Activated T-helper 1 cell treated with anti-CD3 and anti-CD28 coated beads, Interleukin-2, amount 50 U/mL, for 16 hours (primary cell): ENCODE results near the gene RRP1.

Source experiments
- DNase-seq, 2 donors: peaks; one replicate each; pipeline ENCODE4 v3.0.0-alpha.2; 2020; ENCODE audit warnings: low read depth in 1 of 2, low spot score in 1 of 2

The RRP1 gene

GRCh38 chr21:43775190-43775589 lies 14.2 kb upstream of the RRP1 start:
- DNase-seq = no peak

- peak; percentile 75 to 79 for DNase-seq
Measured at GRCh38 chr21:43775795-43776430, 13.5 kb upstream of the RRP1 start, which contains the start of gene CSTB. TSS of gene CSTB (minus strand) at chr21:43776308. CDS start at chr21:43776269, 39 bp downstream.

DNA sequence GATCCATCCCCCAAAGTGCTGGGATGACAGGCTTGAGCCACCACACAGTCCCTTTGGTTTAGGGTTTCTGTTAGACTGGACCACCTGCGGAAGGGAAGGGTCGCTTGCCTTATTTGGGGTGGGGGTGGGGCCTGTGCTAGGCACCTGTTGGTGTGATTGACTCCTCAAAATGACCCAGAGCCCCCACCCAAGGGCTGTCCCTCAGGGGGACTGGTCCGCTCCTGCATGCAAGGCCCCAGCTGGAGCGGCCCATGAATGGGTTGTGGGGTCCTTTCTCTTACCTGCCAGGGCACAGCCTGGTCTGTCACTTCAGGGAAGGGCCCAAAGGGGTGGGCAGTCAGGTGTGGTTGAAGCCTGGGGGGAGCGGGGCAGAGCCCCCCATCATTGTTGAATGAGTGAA lies 11.4 kb upstream of the RRP1 start:
- no peak for DNase-seq

- DNase-seq = no peak
Measured at GRCh38 chr21:43778469-43779335, 10.7 kb upstream of the RRP1 start.

DNA sequence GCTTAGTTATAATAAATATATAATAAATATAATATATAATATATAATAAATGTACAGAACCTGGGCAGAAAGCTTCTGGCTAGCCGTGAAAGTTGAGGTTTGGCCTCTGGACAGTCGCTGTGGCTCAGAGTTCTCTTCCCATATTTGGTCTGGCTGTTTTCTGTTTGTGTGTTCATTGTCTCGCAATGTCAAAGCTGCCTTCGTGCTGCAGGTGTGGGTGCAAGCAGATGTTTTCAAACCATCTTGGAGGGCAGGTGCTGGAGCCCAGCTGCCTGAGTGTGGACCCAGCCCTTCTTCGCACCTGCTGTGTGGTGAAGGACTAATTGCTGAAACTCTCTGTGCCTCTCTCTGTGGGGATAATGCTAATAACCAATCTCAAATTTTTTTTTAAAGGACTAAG lies 9.7 kb upstream of the RRP1 start:
- DNase-seq = no peak

DNA sequence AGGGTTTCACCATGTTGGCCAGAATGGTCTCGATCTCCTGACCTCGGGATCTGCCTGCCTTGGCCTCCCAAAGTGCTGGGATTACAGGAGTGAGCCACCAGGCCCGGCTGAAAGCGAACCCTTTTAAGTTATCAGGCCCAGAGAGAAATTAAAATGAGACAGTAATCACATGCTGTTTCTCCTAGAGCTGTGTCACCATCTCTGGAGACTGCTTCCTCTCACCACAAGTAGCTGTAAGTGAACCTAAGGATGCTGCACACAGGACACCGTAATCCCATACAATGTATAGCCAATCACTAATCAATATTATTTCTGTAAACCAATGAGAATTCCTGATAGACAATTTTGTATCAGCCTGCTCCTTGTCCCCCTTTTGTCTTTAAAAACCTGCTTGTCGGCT lies 7.5 kb upstream of the RRP1 start:
- DNase-seq = no peak

GRCh38 chr21:43782431-43783097 lies 6.8 kb upstream of the RRP1 start:
- no peak for DNase-seq

GRCh38 chr21:43783098-43783700 lies 6.2 kb upstream of the RRP1 start:
- DNase-seq = no peak

GRCh38 chr21:43785134-43785533 lies 4.2 kb upstream of the RRP1 start:
- no peak for DNase-seq

- no peak for DNase-seq
Measured at GRCh38 chr21:43786300-43786806, 3.0 kb upstream of the RRP1 start.

DNA sequence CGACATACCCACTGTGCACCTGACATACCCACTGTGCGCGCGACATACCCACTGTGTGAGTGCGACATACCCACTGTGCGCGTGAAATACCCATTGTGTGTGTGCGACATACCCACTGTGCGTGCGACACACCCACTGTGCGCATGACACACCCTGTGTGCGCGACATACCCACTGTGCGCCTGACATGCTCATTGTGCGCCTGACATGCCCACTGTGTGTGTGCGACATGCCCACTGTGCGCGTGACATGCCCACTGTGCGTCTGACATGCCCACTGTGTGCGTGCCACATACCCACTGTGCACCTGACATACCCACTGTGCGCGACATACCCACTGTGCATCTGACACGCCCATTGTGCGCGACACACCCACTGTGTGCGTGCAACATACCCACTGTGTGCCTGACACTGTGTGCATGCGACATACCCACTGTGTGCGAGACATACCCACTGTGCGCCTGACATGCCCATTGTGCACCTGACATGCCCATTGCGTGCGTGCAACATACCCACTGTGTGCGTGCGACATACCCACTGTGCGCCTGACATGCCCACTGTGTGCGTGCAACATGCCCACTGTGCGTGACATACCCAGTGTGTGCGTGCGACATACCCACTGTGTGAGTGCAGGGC lies 2.5 kb upstream of the RRP1 start:
- DNase-seq = no peak

DNA sequence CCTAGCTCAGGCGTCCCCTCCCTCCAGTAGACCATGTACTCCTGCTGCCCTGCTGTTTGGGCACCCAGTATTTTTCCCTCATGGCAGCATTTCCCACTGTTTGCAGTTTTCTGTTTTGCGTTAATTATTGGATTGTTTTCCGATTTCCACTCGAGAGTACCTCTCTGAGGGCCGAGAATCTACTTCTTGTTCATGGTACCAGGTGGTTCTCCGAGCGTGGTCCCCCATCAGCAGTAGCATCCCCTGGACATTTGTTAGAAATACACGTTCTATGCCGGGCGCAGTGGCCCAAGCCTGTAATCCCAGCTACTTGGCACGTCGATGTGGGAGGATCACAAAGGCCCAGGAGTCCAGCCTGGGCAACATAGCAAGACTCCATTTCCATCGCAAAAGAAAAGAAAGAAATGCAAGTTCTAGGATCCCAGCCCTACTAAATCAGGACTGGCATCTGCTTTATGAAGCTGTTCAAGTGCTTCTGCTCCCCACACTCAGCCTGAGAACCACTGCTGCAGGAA lies 690 bp downstream of the RRP1 start:
- no peak for DNase-seq

DNA sequence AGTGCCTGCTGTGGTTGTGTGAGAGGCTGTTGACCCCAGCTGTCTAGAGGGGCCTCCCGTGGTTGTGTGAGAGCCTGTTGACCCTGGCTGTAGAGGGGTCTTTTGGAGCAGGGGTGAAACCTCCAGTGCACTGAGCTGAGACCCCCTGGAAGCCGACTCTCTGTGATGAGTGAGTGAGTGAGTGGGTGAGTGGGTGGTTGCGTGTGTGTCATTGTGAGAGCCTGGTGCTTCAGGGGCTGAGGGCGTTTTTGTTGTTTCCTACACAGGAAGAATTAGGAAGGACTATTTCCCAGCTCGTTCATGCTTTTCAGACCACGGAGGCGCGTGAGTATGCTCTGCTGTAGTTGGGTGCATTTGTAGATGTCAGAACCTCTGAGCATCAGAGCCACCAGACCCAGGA lies 3.0 kb downstream of the RRP1 start:
- DNase-seq = no peak

DNA sequence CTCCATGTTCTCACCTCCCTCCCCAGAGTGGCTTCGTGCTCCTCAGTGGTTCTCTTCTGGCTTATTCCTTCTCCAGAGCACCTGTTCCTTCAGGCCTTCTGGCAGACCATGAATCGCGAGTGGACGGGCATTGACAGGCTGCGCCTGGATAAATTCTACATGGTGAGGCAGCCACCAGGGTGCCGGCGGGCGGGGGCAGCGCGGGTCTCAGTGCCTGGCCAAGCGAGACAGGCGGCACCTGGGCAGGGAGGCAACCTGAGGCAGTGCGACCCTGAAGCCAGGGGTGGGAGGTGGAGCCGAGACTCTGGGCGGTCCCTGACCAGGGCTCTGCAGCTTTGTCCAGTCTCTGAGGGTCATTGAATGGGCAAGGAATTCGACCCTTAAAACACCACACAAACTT lies 3.9 kb downstream of the RRP1 start:
- DNase-seq = no peak

DNA sequence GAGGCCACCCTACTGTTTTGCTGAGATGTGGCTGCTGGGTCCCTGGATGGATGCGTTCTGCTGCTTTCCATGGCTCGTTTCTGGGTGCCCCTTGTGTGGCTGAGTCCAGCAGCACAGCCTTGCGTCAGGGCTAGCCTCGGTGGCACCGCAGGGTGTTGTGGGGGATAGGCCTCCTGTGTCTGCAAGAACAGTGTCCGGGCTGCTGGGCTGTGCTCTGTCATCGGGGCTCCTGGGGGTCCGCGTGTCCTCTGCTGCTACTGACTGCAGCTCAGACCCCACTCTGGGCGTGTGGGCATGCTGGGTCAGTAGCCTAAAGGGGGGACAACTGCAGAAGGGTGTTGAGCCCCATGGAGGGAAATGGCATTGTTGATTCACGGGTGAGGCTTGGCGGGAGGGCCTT lies 4.9 kb downstream of the RRP1 start:
- no peak for DNase-seq

GRCh38 chr21:43794857-43795256 lies 5.5 kb downstream of the RRP1 start:
- no peak for DNase-seq

- DNase-seq = no peak
Measured at GRCh38 chr21:43797415-43797814, 8.0 kb downstream of the RRP1 start.

DNA sequence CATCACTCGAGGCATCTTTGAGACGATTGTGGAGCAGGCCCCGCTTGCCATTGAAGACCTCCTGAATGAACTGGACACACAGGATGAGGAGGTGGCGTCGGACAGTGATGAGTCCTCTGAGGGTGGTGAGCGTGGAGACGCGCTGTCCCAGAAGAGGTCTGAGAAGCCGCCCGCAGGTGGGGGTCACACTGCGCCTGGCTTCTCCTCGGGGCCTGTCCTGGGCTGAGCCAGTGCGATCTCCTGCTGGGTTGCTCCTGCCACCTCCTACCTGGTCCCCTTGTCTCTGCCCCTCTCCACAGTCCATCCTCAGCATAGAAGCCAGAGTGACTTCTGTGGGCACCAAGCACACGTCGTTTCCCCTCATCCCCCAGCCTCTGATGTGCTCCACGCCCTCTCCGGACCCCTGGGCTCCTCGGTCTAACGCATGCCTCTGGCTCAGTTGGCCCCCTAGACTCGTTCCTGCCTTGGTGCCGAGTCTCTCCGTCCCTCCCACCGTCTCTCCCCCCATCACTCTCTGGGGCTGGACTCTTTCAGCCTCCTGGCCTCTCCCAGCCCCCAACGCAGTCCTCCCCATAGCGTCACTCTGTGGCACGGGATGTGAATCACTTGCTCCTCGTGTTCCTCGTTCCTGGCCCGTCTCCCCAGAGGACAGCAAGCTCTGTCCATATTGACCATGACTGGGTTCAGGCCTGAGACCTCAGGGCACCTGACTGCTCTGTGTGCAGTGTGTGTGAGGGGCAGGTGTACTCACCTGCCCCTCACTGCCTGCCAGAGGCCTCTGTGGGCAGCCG lies 8.7 kb downstream of the RRP1 start:
- DNase-seq = no peak

GRCh38 chr21:43799301-43799840 lies 10.0 kb downstream of the RRP1 start:
- no peak for DNase-seq

DNA sequence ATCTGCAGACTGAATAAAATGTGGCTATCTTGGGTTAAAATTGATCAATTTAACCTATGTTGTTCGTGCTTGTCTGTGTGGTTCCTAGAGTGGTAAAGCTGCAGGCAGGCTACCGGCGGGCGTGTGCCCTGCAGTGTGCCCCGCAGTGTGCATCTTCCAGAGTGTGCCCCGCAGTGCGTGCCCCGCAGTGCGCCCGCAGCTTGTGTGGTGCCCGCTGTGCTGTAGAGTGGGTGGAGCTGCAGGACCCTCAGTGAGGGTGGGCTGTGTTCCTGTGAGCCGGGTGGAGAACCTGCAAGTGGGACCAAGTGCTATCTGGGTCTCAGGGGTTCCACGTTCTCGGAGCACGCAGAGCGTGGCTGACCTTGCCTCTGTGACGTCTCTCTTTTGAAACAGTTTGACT lies 10.7 kb downstream of the RRP1 start:
- DNase-seq = no peak
